ENCODE measurements around the gene GNL1. TPM values are rescaled to one million over a fixed set of nuclear protein-coding genes. Genes with fewer than 3 reads are reported as not detected.
A peak's percentile ranks its signal among the peaks of the same experiment; 100 is the strongest.

Gene GNL1
- total and polyA plus RNA-seq, 2 of the 8 experiments (the other 6 are each of a cell fraction or from before 2014, with no cell fraction given): 42.4 to 67.8 TPM

DNA sequence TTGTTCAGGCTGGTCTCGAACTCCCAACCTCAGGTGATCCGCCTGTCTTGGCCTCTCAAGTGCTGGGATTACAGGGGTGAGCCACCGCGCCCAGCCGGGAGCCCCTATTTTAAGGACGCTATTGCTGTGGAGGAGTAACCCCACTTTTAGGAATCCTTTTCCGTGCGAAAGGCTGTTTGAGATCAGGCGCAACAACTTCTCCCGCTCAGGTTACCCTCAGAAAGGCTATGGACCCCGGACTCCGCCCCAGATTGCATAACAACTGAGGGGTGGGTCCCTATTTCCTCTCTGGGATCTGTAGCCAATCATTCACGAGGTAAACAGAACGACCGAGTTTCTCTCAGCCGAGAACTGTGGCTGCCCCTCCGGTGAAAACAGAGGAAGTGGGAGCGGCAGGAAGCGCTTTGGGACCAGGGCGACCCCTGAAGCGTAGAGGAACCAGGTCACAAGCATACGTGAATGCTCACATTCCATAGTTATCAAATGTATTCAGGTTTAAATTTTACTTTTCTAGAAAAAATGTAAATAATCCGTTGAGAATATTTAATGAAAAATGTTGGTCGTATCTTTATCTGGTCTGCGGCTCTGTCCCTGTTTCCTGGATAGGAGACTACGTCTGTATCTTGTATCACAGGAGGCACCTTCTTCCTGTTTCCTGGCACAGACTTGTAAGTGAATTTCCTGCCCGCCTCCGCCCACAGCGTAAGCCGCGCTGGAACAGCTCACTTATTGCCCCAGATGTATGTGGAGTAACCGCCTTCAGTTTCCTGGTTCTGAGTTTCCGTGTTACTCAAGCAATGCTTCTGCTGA is 40.1 kb downstream of the GNL1 start (continued):
- TF ChIP-seq, protein P1, sequence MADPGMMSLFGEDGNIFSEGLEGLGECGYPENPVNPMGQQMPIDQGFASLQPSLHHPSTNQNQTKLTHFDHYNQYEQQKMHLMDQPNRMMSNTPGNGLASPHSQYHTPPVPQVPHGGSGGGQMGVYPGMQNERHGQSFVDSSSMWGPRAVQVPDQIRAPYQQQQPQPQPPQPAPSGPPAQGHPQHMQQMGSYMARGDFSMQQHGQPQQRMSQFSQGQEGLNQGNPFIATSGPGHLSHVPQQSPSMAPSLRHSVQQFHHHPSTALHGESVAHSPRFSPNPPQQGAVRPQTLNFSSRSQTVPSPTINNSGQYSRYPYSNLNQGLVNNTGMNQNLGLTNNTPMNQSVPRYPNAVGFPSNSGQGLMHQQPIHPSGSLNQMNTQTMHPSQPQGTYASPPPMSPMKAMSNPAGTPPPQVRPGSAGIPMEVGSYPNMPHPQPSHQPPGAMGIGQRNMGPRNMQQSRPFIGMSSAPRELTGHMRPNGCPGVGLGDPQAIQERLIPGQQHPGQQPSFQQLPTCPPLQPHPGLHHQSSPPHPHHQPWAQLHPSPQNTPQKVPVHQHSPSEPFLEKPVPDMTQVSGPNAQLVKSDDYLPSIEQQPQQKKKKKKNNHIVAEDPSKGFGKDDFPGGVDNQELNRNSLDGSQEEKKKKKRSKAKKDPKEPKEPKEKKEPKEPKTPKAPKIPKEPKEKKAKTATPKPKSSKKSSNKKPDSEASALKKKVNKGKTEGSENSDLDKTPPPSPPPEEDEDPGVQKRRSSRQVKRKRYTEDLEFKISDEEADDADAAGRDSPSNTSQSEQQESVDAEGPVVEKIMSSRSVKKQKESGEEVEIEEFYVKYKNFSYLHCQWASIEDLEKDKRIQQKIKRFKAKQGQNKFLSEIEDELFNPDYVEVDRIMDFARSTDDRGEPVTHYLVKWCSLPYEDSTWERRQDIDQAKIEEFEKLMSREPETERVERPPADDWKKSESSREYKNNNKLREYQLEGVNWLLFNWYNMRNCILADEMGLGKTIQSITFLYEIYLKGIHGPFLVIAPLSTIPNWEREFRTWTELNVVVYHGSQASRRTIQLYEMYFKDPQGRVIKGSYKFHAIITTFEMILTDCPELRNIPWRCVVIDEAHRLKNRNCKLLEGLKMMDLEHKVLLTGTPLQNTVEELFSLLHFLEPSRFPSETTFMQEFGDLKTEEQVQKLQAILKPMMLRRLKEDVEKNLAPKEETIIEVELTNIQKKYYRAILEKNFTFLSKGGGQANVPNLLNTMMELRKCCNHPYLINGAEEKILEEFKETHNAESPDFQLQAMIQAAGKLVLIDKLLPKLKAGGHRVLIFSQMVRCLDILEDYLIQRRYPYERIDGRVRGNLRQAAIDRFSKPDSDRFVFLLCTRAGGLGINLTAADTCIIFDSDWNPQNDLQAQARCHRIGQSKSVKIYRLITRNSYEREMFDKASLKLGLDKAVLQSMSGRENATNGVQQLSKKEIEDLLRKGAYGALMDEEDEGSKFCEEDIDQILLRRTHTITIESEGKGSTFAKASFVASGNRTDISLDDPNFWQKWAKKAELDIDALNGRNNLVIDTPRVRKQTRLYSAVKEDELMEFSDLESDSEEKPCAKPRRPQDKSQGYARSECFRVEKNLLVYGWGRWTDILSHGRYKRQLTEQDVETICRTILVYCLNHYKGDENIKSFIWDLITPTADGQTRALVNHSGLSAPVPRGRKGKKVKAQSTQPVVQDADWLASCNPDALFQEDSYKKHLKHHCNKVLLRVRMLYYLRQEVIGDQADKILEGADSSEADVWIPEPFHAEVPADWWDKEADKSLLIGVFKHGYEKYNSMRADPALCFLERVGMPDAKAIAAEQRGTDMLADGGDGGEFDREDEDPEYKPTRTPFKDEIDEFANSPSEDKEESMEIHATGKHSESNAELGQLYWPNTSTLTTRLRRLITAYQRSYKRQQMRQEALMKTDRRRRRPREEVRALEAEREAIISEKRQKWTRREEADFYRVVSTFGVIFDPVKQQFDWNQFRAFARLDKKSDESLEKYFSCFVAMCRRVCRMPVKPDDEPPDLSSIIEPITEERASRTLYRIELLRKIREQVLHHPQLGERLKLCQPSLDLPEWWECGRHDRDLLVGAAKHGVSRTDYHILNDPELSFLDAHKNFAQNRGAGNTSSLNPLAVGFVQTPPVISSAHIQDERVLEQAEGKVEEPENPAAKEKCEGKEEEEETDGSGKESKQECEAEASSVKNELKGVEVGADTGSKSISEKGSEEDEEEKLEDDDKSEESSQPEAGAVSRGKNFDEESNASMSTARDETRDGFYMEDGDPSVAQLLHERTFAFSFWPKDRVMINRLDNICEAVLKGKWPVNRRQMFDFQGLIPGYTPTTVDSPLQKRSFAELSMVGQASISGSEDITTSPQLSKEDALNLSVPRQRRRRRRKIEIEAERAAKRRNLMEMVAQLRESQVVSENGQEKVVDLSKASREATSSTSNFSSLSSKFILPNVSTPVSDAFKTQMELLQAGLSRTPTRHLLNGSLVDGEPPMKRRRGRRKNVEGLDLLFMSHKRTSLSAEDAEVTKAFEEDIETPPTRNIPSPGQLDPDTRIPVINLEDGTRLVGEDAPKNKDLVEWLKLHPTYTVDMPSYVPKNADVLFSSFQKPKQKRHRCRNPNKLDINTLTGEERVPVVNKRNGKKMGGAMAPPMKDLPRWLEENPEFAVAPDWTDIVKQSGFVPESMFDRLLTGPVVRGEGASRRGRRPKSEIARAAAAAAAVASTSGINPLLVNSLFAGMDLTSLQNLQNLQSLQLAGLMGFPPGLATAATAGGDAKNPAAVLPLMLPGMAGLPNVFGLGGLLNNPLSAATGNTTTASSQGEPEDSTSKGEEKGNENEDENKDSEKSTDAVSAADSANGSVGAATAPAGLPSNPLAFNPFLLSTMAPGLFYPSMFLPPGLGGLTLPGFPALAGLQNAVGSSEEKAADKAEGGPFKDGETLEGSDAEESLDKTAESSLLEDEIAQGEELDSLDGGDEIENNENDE (IDR thresholded peaks at IDR 0.05; ENCODE audit: insufficient replicate concordance, low read length): no peak
- TF ChIP-seq, protein P2, sequence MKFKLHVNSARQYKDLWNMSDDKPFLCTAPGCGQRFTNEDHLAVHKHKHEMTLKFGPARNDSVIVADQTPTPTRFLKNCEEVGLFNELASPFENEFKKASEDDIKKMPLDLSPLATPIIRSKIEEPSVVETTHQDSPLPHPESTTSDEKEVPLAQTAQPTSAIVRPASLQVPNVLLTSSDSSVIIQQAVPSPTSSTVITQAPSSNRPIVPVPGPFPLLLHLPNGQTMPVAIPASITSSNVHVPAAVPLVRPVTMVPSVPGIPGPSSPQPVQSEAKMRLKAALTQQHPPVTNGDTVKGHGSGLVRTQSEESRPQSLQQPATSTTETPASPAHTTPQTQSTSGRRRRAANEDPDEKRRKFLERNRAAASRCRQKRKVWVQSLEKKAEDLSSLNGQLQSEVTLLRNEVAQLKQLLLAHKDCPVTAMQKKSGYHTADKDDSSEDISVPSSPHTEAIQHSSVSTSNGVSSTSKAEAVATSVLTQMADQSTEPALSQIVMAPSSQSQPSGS (IDR thresholded peaks at IDR 0.05; ENCODE audit: low read length): no peak
- TF ChIP-seq POLR2A (IDR thresholded peaks at IDR 0.05; ENCODE audit: control extremely low read depth in 1 of 2, low read depth in 2 of 2, low read length in 2 of 2) (peak in 1 of 2 experiments; percentile 73; a peak in 2 of 3 replicates), BACH1 (IDR thresholded peaks at IDR 0.05; ENCODE audit: low read length) (0 out of 2 replicates have a peak, but pooled peaks have one; percentile 20), EP300 (IDR thresholded peaks at IDR 0.05; ENCODE audit: borderline replicate concordance in 1 of 2, low read depth in 2 of 2, low read length in 2 of 2) (no peak), PHF8 (conservative IDR thresholded peaks at IDR 0.05; ENCODE audit: low read depth, low read length) (no peak), TCF12 (IDR thresholded peaks at IDR 0.05; ENCODE audit: low read depth, low read length) (no peak), GABPA (IDR thresholded peaks at IDR 0.05; ENCODE audit: borderline replicate concordance, insufficient read depth, low read length) (no peak)

Data from H1 (cell line).